ENCODE measurements around the gene ZBTB7C. TPM values are rescaled to one million over a fixed set of nuclear protein-coding genes. Genes with fewer than 3 reads are reported as not detected.

ZBTB7C gene
- total RNA-seq, 1 donor from 2014 or later = 0.57 TPM

GRCh38 chr18:47984991-47985390 lies 424.2 kb downstream of the ZBTB7C start:
- H3K27ac Mint-ChIP-seq = no peak overlapping the region
- no peaks in the 10 kb centered on the region for H3K36me3 Mint-ChIP-seq (ENCODE audit: insufficient read depth)
- H3K27me3 Mint-ChIP-seq = peaks cover 4% of the 10 kb centered on the region
- H3K4me3 Mint-ChIP-seq (ENCODE audit: low read depth) = no peak overlapping the region
- no peaks in the 10 kb centered on the region for H3K9me3 Mint-ChIP-seq (ENCODE audit: low read depth)
- H3K4me1 Mint-ChIP-seq (ENCODE audit: low read depth) = peaks cover 8% of the 10 kb centered on the region
- TF ChIP-seq CTCF (IDR thresholded peaks at IDR 0.05; ENCODE audit: unreplicated experiment) = no peak
- no peak for DNase-seq (ENCODE audit: low spot score, unreplicated experiment)

- DNase-seq (ENCODE audit: low spot score, unreplicated experiment) = no peak
- peaks cover 4% of the 10 kb centered on the region for H3K27me3 Mint-ChIP-seq
- H3K36me3 Mint-ChIP-seq (ENCODE audit: insufficient read depth) = no peaks in the 10 kb centered on the region
- TF ChIP-seq CTCF (IDR thresholded peaks at IDR 0.05; ENCODE audit: unreplicated experiment) = no peak
- H3K9me3 Mint-ChIP-seq (ENCODE audit: low read depth) = no peaks in the 10 kb centered on the region
- H3K4me3 Mint-ChIP-seq (ENCODE audit: low read depth) = no peak overlapping the region
- H3K27ac Mint-ChIP-seq = no peak overlapping the region
- peaks cover 13% of the 10 kb centered on the region for H3K4me1 Mint-ChIP-seq (ENCODE audit: low read depth)
These were observed 425.2 kb downstream of the ZBTB7C start for GRCh38 chr18:47983946-47984345.

- Mint-ChIP-seq H3K27me3 (peaks cover 4% of the 10 kb centered on the region), H3K27ac (peak overlapping the region; percentile 4), H3K4me1 (ENCODE audit: low read depth) (peaks cover 18% of the 10 kb centered on the region), H3K4me3 (ENCODE audit: low read depth) (no peak overlapping the region), H3K36me3 (ENCODE audit: insufficient read depth) (no peaks in the 10 kb centered on the region), H3K9me3 (ENCODE audit: low read depth) (no peaks in the 10 kb centered on the region)
- DNase-seq (ENCODE audit: low spot score, unreplicated experiment) = no peak
- no peak for TF ChIP-seq CTCF (IDR thresholded peaks at IDR 0.05; ENCODE audit: unreplicated experiment)
These were observed 426.1 kb downstream of the ZBTB7C start for GRCh38 chr18:47983055-47983454.

- Mint-ChIP-seq H3K27ac (no peak overlapping the region), H3K9me3 (ENCODE audit: low read depth) (no peaks in the 10 kb centered on the region), H3K4me3 (ENCODE audit: low read depth) (no peak overlapping the region), H3K27me3 (peaks cover 4% of the 10 kb centered on the region), H3K36me3 (ENCODE audit: insufficient read depth) (no peaks in the 10 kb centered on the region), H3K4me1 (ENCODE audit: low read depth) (peaks cover 18% of the 10 kb centered on the region)
- no peak for DNase-seq (ENCODE audit: low spot score, unreplicated experiment)
- no peak for TF ChIP-seq CTCF (IDR thresholded peaks at IDR 0.05; ENCODE audit: unreplicated experiment)
These were observed 427.4 kb downstream of the ZBTB7C start for GRCh38 chr18:47981830-47982229.

GRCh38 chr18:47981320-47981719 lies 427.9 kb downstream of the ZBTB7C start:
- peaks cover 18% of the 10 kb centered on the region for H3K4me1 Mint-ChIP-seq (ENCODE audit: low read depth)
- H3K27ac Mint-ChIP-seq = no peak overlapping the region
- no peak for TF ChIP-seq CTCF (IDR thresholded peaks at IDR 0.05; ENCODE audit: unreplicated experiment)
- no peak for DNase-seq (ENCODE audit: low spot score, unreplicated experiment)
- no peaks in the 10 kb centered on the region for H3K9me3 Mint-ChIP-seq (ENCODE audit: low read depth)
- no peak overlapping the region for H3K4me3 Mint-ChIP-seq (ENCODE audit: low read depth)
- peaks cover 4% of the 10 kb centered on the region for H3K27me3 Mint-ChIP-seq
- no peaks in the 10 kb centered on the region for H3K36me3 Mint-ChIP-seq (ENCODE audit: insufficient read depth)

Data from progenitor cell of endocrine pancreas (in vitro differentiated cells).